GM23248 (cell line): ENCODE measurements around the gene C7.

ENCODE experiments used
- EZH2 ChIP-seq: fragments of 200-600 bp; sonication (generic); IDR thresholded peaks from 2 replicates; pipeline ENCODE4 v1.6.1; 2018; ENCODE audit warnings: antibody characterized with exemption, mild to moderate bottlenecking; ENCODE audit not compliant: insufficient read depth, poor library complexity, severe bottlenecking
- EZH2phosphoT487 ChIP-seq: fragments of 200-600 bp; sonication (generic); IDR thresholded peaks from 2 replicates; pipeline ENCODE4 v1.6.1; 2018; ENCODE audit warnings: antibody characterized with exemption, moderate library complexity, mild to moderate bottlenecking, low read depth; ENCODE audit not compliant: insufficient read depth

- TF ChIP-seq EZH2 = no peak
- TF ChIP-seq EZH2phosphoT487 = no peak
These were observed 82.8 kb downstream of the C7 start for GRCh38 chr5:40991981-40992559.
